ENCODE data around the gene FBRSL1. TPM values are rescaled to one million over a fixed set of nuclear protein-coding genes. Genes with fewer than 3 reads are reported as not detected.

FBRSL1 gene
- polyA plus RNA-seq, 3 donors = 80.6 to 90.2 (median 82.2) TPM

GRCh38 chr12:132541200-132541599, 51.2 kb downstream of the FBRSL1 start:
- DNase-seq = no peak

- DNase-seq = no peak
These were observed 52.0 kb downstream of the FBRSL1 start for GRCh38 chr12:132541996-132542395.

- no peak for DNase-seq
These were observed 52.7 kb downstream of the FBRSL1 start for GRCh38 chr12:132542661-132543060.

GRCh38 chr12:132543298-132544079, 53.5 kb downstream of the FBRSL1 start:
- no peak for DNase-seq

- no peak for DNase-seq
These were observed 54.1 kb downstream of the FBRSL1 start for GRCh38 chr12:132544080-132544397.

GRCh38 chr12:132544498-132544897, 54.5 kb downstream of the FBRSL1 start:
- no peak for DNase-seq

- DNase-seq = no peak
These were observed 55.4 kb downstream of the FBRSL1 start for GRCh38 chr12:132545164-132545953.

- DNase-seq = no peak
These were observed 56.0 kb downstream of the FBRSL1 start for GRCh38 chr12:132545955-132546354.

- DNase-seq = no peak
These were observed 56.7 kb downstream of the FBRSL1 start for GRCh38 chr12:132546647-132547046.

- no peak for DNase-seq
These were observed 57.3 kb downstream of the FBRSL1 start for GRCh38 chr12:132547205-132547740.

GRCh38 chr12:132548430-132549058, 58.6 kb downstream of the FBRSL1 start:
- no peak for DNase-seq

GRCh38 chr12:132549059-132549458, 59.1 kb downstream of the FBRSL1 start:
- no peak for DNase-seq

- no peak for DNase-seq
These were observed 60.3 kb downstream of the FBRSL1 start for GRCh38 chr12:132550014-132550802.

GRCh38 chr12:132550830-132551640, 61.1 kb downstream of the FBRSL1 start:
- DNase-seq = no peak

- DNase-seq = no peak
These were observed 61.7 kb downstream of the FBRSL1 start for GRCh38 chr12:132551641-132552031.

GRCh38 chr12:132554845-132555630, 65.1 kb downstream of the FBRSL1 start:
- DNase-seq = no peak

GRCh38 chr12:132555686-132556085, 65.7 kb downstream of the FBRSL1 start:
- no peak for DNase-seq

GRCh38 chr12:132556216-132556615, 66.3 kb downstream of the FBRSL1 start:
- no peak for DNase-seq

GRCh38 chr12:132556801-132557200, 66.8 kb downstream of the FBRSL1 start:
- DNase-seq = no peak
